Stimulated activated CD8-positive, alpha-beta memory T cell treated with anti-CD3 and anti-CD28 coated beads, Interleukin-15, amount 100 ng/mL, for 4 hours (primary cell): Measurements from ENCODE around the gene RAB3B.
"Not testable (repeated sequence)": the region's sequence is repeated elsewhere in the genome, so short reads cannot be mapped to it uniquely, and the experiment has no call there.

ENCODE experiments used
- DNase-seq, 2 donors: peaks; one replicate each; pipeline ENCODE4 v3.0.0-alpha.2; 2020; ENCODE audit warnings: low read depth in 2 of 2

RAB3B gene

GRCh38 chr1:51873270-51873669 is 117.2 kb downstream of the RAB3B start:
- DNase-seq, result not testable (repeated sequence)

GRCh38 chr1:51871351-51871975 is 119.0 kb downstream of the RAB3B start:
- no peak for DNase-seq

GRCh38 chr1:51870603-51871350 is 119.7 kb downstream of the RAB3B start:
- no peak for DNase-seq

- DNase-seq, result no peak
These were observed 122.8 kb downstream of the RAB3B start for GRCh38 chr1:51867479-51868232.

GRCh38 chr1:51863384-51863783 is 127.1 kb downstream of the RAB3B start:
- no peak for DNase-seq

GRCh38 chr1:51861669-51862068 is 128.8 kb downstream of the RAB3B start:
- no peak for DNase-seq

DNA sequence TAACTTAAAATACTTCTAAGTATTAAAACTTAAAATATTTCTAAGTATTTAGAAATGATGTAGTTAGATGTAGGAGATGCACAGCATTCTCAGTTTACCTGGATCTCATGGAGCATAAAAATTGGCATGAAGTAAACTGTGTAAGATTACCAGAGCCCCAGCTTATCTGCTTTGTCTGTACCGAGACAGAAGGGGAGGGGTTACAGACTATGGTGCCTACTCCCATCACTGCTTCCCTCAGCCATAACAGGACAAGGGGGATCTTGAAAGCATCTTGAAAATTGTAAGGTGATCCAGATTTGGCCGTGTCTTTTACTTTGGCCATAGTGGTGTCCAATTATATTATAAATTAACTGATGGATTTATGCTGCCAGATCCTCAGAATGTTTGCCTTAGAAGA is 130.8 kb downstream of the RAB3B start:
- no peak for DNase-seq

GRCh38 chr1:51859333-51859732 is 131.2 kb downstream of the RAB3B start:
- DNase-seq, result no peak

GRCh38 chr1:51858892-51859291 is 131.6 kb downstream of the RAB3B start:
- no peak for DNase-seq
